ENCODE measurements around the gene PEAR1.

The PEAR1 gene

GRCh38 chr1:156884560-156885184, 8.8 kb upstream of the PEAR1 start:
- ATAC-seq (no peak), DNase-seq (no peak)

- ATAC-seq: no peak
- no peak for DNase-seq
Observed at GRCh38 chr1:156885314-156885713, 8.2 kb upstream of the PEAR1 start.

GRCh38 chr1:156885880-156886355, 7.6 kb upstream of the PEAR1 start:
- no peak for ATAC-seq

GRCh38 chr1:156886583-156887281, 6.8 kb upstream of the PEAR1 start:
- DNase-seq: no peak
- no peak for ATAC-seq

More at GRCh38 chr1:156885880-156886355, 7.6 kb upstream of the PEAR1 start:
- no peak for DNase-seq

- ATAC-seq (no peak), DNase-seq (no peak)
Observed at GRCh38 chr1:156887317-156887716, 6.2 kb upstream of the PEAR1 start.

GRCh38 chr1:156887734-156888133, 5.8 kb upstream of the PEAR1 start:
- DNase-seq (no peak), ATAC-seq (no peak)

GRCh38 chr1:156889802-156890580, 3.5 kb upstream of the PEAR1 start:
- peak; percentile 78 for DNase-seq
- no peak for ATAC-seq

- peak; percentile 95 for DNase-seq
- ATAC-seq: peak; percentile 93
Observed at GRCh38 chr1:156892190-156893047, 1.1 kb upstream of the PEAR1 start.

- DNase-seq (no peak), ATAC-seq (no peak)
Observed at GRCh38 chr1:156894001-156894400, 483 bp downstream of the PEAR1 start.

GRCh38 chr1:156894711-156895454, 1.4 kb downstream of the PEAR1 start:
- DNase-seq (no peak), ATAC-seq (no peak)

GRCh38 chr1:156895455-156895812, 1.9 kb downstream of the PEAR1 start:
- DNase-seq: no peak

GRCh38 chr1:156895927-156896326, 2.4 kb downstream of the PEAR1 start:
- DNase-seq: no peak
- no peak for ATAC-seq

More at GRCh38 chr1:156895455-156895812, 1.9 kb downstream of the PEAR1 start:
- ATAC-seq: no peak

- no peak for DNase-seq
- ATAC-seq: no peak
Observed at GRCh38 chr1:156896490-156897033, 3.0 kb downstream of the PEAR1 start.

- ATAC-seq: no peak
- DNase-seq: no peak
Observed at GRCh38 chr1:156897078-156897825, 3.7 kb downstream of the PEAR1 start.

- no peak for ATAC-seq
Observed at GRCh38 chr1:156898161-156898566, 4.6 kb downstream of the PEAR1 start.

GRCh38 chr1:156898971-156899664, 5.6 kb downstream of the PEAR1 start:
- ATAC-seq (no peak), DNase-seq (no peak)

More at GRCh38 chr1:156898161-156898566, 4.6 kb downstream of the PEAR1 start:
- no peak for DNase-seq

GRCh38 chr1:156899956-156900718, 6.6 kb downstream of the PEAR1 start:
- ATAC-seq: no peak
- no peak for DNase-seq

- no peak for DNase-seq
- ATAC-seq: no peak
Observed at GRCh38 chr1:156900896-156901589, 7.5 kb downstream of the PEAR1 start.
